ENCODE measurements around the gene NR6A1.
A peak's percentile ranks its signal among the peaks of the same experiment; 100 is the strongest.

NR6A1 gene

GRCh38 chr9:124557895-124558294 is 213.2 kb downstream of the NR6A1 start:
- DNase-seq, result no peak

DNA sequence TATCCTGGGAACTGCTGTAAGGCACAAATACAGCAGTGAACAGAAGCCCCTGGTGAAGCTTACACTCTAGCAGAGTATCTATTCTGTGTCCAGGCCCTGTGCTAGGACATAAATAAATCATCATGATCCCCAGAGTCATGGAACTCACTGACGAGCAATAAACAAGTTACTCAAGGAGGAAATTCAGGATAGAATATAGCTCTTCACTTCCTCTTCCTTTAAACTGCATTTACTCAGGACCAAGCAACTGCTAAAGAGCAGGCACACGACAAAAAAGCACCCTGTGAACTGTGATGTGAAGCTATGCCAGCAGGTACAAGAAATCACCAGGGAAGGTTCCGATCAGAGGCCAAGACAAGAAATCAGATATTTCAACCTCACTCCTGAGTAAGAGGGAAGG is 216.1 kb downstream of the NR6A1 start:
- DNase-seq, result no peak

- DNase-seq, result no peak
These were observed 217.4 kb downstream of the NR6A1 start for GRCh38 chr9:124553738-124554137.

- no peak for DNase-seq
These were observed 218.9 kb downstream of the NR6A1 start for GRCh38 chr9:124552273-124552605.

DNA sequence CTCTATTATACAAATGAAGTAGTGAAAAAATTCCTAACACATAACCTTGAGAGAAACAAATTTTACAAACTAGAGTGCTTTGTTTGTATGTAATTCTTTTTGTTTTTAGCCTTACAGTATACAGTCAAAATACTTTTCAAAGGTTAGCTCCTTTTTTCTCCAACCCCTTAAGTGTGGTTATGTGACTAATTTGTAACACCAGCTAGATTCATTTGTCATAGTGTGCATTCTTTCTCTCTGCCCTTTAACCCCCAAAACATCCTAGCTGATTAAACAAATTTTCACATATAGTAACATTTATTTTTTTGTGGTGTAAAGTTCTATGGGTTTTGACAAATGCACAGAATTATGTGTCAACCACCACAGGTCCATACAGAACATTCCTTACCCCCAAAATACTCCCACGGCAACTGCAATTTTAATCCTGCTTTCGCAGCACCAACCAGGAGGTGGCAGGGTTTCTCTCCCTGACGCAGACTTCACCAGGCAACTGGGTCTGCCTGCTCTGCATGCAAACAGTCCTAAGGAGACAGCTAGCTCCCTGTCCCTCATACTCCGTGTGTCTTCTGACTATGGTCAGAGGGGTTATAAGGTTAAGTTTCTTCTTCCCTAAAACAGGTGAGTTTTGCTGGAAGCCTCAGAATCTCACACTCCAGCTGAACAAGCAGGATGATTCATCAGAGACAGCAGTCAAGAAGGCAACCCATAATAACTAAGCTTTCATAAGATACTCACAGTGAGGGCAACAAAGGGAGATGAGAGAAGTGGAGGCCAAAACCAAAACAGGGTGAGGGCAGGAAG is 219.4 kb downstream of the NR6A1 start:
- peak; percentile 38 for DNase-seq

- no peak for DNase-seq
These were observed 221.0 kb downstream of the NR6A1 start for GRCh38 chr9:124550072-124550471.

DNA sequence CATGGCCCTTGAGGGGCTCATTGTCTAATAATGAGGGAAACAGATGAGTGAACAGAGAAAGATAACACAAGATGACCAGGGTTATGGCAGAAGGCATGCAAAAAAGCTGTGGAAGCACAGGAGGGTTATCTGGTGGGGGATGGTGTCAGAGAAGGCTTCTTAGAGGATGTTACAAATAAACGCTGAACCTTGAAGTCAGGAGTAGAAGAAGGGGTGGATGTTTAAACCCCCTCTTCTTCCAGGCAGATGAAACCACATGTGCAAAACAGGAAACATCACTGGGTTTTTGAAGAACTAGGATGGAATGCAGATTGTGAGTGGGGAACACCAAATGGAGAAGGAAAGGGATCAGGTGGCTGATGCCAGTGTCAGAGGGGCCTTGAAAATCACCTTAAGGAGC is 222.1 kb downstream of the NR6A1 start:
- no peak for DNase-seq

- DNase-seq, result no peak
These were observed 226.6 kb downstream of the NR6A1 start for GRCh38 chr9:124544535-124544934.

DNA sequence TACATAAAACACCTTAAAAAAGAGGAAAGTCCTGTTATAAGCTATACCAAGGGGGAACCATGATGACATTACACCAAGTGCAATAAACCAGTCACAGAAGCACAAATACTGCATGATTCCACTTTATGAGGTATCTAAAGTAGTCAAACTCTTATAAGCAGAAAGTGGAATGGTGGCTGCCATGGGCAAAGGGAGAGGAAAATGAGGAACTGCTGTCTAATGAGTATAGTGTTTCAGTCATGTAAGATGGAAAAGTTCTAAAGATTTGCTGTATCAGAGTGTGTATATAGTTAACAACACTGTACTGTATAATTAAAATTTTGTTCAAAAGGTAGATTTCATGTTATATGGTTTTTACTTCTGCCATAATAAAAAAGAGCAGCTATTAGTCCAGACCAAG is 229.3 kb downstream of the NR6A1 start:
- DNase-seq, result no peak

DNA sequence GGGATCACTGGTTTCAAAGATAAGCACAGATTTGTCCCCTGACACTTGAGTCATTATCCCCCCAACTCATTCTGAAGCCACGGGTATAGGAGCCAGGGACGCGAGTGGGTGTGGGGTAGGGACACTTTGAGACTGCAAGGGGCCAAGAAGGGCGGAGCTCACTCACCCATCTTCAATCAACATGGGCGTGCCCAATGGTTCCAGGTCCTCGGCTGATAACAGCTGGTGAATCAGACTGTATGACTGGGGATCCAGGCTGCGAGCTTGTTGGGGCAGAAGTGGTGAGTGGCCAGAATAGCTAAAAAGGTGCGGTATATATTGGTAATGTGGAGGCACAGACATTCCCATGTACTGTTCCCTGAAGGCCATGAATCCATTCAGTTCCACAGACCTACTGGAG is 233.2 kb downstream of the NR6A1 start:
- no peak for DNase-seq

DNA sequence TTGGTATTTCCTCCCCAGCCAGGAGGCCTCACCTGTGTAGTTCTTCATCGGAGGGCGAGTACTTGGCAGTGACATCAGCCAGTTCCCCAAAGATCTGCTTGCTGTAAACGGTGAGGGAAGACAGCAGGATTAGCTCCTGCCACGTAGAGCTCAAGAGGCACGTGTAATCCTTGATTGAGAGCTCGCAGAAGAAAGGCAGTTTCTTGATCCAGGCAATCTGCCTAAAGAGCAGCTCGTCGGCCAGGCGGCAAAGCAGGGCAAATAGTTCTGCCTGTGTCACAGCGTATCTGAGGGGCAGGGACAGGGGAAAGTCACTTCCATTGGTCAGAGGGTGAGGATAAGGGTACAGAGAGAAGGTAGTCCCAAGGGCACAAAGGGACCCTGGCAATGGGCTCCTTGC is 235.3 kb downstream of the NR6A1 start:
- DNase-seq, result no peak

GRCh38 chr9:124532897-124533296 is 238.2 kb downstream of the NR6A1 start:
- no peak for DNase-seq

- DNase-seq, result no peak
These were observed 240.0 kb downstream of the NR6A1 start for GRCh38 chr9:124531115-124531514.

- DNase-seq, result no peak
These were observed 240.9 kb downstream of the NR6A1 start for GRCh38 chr9:124530246-124530645.

DNA sequence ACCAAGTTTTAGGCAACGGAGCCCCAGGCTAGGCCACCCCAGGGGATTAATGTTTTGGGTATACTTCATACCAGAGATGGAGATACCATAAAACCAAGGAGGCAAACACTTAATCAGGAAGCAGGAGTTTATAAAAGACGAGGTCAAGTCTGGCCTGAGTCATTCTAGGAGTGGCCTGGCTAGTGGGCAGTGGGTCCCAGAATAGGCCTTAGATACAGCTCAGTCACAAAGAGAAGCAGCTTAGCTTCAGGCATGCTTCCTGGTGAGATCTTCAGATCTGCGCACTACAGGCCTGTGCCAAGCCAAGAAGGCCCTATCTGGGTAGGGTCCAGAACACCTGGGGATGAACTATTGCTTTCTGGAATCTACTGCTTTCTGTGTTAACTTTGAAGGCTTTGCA is 243.3 kb downstream of the NR6A1 start:
- no peak for DNase-seq

DNA sequence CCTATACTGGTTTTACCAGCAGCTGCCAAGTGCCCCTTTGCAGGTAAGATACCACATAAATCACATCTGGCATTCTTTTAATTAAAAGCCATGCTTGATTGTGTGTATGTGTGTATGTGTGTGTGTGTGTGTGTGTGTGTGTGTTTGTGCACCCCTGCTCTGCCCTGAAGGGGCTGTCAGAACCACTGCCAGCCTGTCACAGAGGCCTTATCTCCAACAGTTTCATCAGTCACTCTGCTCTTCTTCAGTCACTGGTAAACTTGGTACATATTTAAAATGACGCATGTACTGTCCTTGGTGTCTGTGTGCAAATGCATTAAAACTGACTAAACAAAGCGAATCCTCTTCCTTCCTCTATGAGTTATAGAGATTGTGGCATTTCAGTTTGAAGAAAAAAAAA is 244.9 kb downstream of the NR6A1 start:
- DNase-seq, result no peak

- no peak for DNase-seq
These were observed 248.7 kb downstream of the NR6A1 start for GRCh38 chr9:124522121-124523098.

DNA sequence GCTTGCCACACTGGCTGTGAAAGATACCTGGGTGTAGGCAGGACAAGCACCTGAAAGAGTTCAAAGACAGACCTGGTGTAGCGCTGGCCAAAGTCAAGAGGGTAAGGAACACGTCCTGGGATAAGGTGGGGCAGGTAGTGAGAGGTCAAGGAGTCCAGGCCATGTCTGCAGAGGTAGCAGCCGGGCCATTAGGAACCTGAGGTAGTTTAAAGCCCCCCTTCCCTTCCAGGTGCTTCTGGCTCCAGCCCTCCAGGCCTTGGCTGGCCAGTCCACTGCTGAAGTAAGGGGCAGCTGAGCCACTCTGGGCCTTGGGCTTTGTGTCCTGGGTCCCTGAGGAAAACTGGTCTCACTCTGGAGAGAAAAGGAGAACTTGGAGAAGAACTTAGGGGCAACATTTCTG is 250.0 kb downstream of the NR6A1 start:
- no peak for DNase-seq

DNA sequence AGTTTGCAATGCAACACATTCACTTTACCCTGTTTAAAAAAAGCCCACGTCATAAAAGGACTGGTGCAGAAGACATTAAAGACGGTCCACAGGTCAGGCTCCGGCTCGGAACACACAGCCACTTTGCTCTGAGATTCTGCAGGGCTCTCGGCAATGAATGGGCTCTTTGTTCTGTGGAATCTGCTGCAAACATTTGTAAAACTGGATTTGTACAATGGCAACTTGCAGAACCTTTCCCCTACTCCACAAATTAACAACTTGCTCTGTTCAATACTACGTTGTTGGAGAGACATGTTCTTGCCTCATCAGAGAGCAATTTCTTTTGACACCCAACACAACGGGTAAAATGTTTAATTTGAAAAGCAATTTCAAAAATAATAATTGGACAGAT is 250.9 kb downstream of the NR6A1 start:
- DNase-seq, result no peak

- DNase-seq, result no peak
These were observed 253.0 kb downstream of the NR6A1 start for GRCh38 chr9:124518116-124518515.

- no peak for DNase-seq
These were observed 253.5 kb downstream of the NR6A1 start for GRCh38 chr9:124517600-124517999.

DNA sequence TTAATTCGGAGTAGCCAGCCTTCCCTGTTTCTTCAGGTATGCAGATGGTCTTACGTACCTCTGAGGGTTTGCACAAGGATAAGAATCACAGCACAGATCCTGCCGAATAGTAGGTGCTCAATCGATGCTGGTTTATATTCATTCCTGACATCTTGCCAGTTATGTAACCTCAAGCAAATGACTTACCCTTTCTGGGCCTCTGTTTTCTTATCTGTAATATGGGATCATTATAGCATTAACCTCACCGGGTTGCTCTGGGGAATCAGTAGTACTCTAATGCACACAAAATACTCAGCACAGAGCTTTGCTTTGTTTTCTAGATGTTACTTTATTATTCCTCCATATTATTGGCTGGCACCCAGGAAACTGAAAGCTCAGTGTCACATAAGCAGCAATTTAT is 256.2 kb downstream of the NR6A1 start:
- no peak for DNase-seq

DNA sequence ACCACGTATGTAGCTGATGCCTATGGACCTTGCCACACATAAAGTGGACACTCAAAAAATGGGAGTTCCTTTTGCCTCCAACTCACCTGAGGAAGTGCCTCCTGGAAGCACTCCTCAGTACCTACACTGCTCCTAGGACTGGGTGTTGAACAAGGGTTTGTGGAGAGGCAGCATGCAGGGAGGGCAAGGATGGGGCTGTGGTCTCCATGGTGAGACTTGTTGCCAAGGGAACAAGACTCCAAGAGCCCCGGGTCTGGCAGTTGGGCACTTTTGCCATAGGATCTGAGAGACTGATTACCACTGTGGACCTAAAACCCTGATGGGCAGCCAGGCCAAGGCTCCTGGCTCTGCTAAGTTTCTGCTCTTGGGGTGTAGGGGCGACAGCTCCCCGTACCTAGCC is 257.0 kb downstream of the NR6A1 start:
- DNase-seq, result no peak

GRCh38 chr9:124513376-124513994 is 257.6 kb downstream of the NR6A1 start:
- DNase-seq, result no peak
